ENCODE measurements around the gene C8G. TPM values are rescaled to one million over a fixed set of nuclear protein-coding genes. Genes with fewer than 3 reads are reported as not detected.

Gene C8G
- 1.3 and 1.7 TPM in 2 replicates for total RNA-seq
- long read RNA-seq: 0 reads

- peak; percentile 98 for TF ChIP-seq CTCF (IDR thresholded peaks at IDR 0.05)
- peaks cover 7% of the 10 kb centered on the region for H3K36me3 Mint-ChIP-seq (ENCODE audit: unreplicated experiment)
- H3K4me3 Mint-ChIP-seq (ENCODE audit: unreplicated experiment): peak within 1 kb of the TSS; percentile 72
- peak; percentile 99 for DNase-seq (ENCODE audit: extremely low spot score, unreplicated experiment)
- no peaks in the 10 kb centered on the region for H3K9me3 Mint-ChIP-seq (ENCODE audit: unreplicated experiment)
- no peaks in the 10 kb centered on the region for H3K27me3 Mint-ChIP-seq (ENCODE audit: unreplicated experiment)
- peaks cover 9% of the 10 kb centered on the region for H3K4me1 Mint-ChIP-seq (ENCODE audit: unreplicated experiment)
- H3K27ac Mint-ChIP-seq (ENCODE audit: unreplicated experiment): peak within 1 kb of the TSS; percentile 85
Measured at GRCh38 chr9:136944519-136945332, at the start of gene C8G, which contains the start of gene FBXW5. Gene C8G (plus strand): TSS chr9:136945243. CDS start chr9:136945321, 78 bp downstream. Gene FBXW5 (minus strand): TSS chr9:136944738. CDS start chr9:136944083, 655 bp downstream.

- no peak overlapping the region for H3K4me3 Mint-ChIP-seq (ENCODE audit: unreplicated experiment)
- no peaks in the 10 kb centered on the region for H3K9me3 Mint-ChIP-seq (ENCODE audit: unreplicated experiment)
- TF ChIP-seq CTCF (IDR thresholded peaks at IDR 0.05): no peak
- no peaks in the 10 kb centered on the region for H3K27me3 Mint-ChIP-seq (ENCODE audit: unreplicated experiment)
- peaks cover 6% of the 10 kb centered on the region for H3K4me1 Mint-ChIP-seq (ENCODE audit: unreplicated experiment)
- no peak for DNase-seq (ENCODE audit: extremely low spot score, unreplicated experiment)
- H3K27ac Mint-ChIP-seq (ENCODE audit: unreplicated experiment): no peak overlapping the region
- H3K36me3 Mint-ChIP-seq (ENCODE audit: unreplicated experiment): peaks cover 9% of the 10 kb centered on the region
Measured at GRCh38 chr9:136896027-136896426, 49.0 kb upstream of the C8G start.

- H3K9me3 Mint-ChIP-seq (ENCODE audit: unreplicated experiment): no peaks in the 10 kb centered on the region
- no peak for DNase-seq (ENCODE audit: extremely low spot score, unreplicated experiment)
- TF ChIP-seq CTCF (IDR thresholded peaks at IDR 0.05): no peak
- H3K36me3 Mint-ChIP-seq (ENCODE audit: unreplicated experiment): peaks cover 13% of the 10 kb centered on the region
- H3K27me3 Mint-ChIP-seq (ENCODE audit: unreplicated experiment): no peaks in the 10 kb centered on the region
- no peak overlapping the region for H3K27ac Mint-ChIP-seq (ENCODE audit: unreplicated experiment)
- no peak overlapping the region for H3K4me3 Mint-ChIP-seq (ENCODE audit: unreplicated experiment)
- peaks cover 23% of the 10 kb centered on the region for H3K4me1 Mint-ChIP-seq (ENCODE audit: unreplicated experiment)
Measured at GRCh38 chr9:136898483-136899100, 46.5 kb upstream of the C8G start.

GRCh38 chr9:136899196-136899595 lies 45.8 kb upstream of the C8G start:
- no peak overlapping the region for H3K4me3 Mint-ChIP-seq (ENCODE audit: unreplicated experiment)
- no peak for DNase-seq (ENCODE audit: extremely low spot score, unreplicated experiment)
- no peaks in the 10 kb centered on the region for H3K9me3 Mint-ChIP-seq (ENCODE audit: unreplicated experiment)
- no peak for TF ChIP-seq CTCF (IDR thresholded peaks at IDR 0.05)
- no peak overlapping the region for H3K27ac Mint-ChIP-seq (ENCODE audit: unreplicated experiment)
- peaks cover 23% of the 10 kb centered on the region for H3K4me1 Mint-ChIP-seq (ENCODE audit: unreplicated experiment)
- peaks cover 13% of the 10 kb centered on the region for H3K36me3 Mint-ChIP-seq (ENCODE audit: unreplicated experiment)
- H3K27me3 Mint-ChIP-seq (ENCODE audit: unreplicated experiment): no peaks in the 10 kb centered on the region

- peaks cover 21% of the 10 kb centered on the region for H3K4me1 Mint-ChIP-seq (ENCODE audit: unreplicated experiment)
- DNase-seq (ENCODE audit: extremely low spot score, unreplicated experiment): no peak
- H3K27ac Mint-ChIP-seq (ENCODE audit: unreplicated experiment): no peak overlapping the region
- H3K4me3 Mint-ChIP-seq (ENCODE audit: unreplicated experiment): no peak overlapping the region
- no peaks in the 10 kb centered on the region for H3K27me3 Mint-ChIP-seq (ENCODE audit: unreplicated experiment)
- H3K9me3 Mint-ChIP-seq (ENCODE audit: unreplicated experiment): no peaks in the 10 kb centered on the region
- TF ChIP-seq CTCF (IDR thresholded peaks at IDR 0.05): no peak
- H3K36me3 Mint-ChIP-seq (ENCODE audit: unreplicated experiment): peaks cover 13% of the 10 kb centered on the region
Measured at GRCh38 chr9:136900556-136900955, 44.5 kb upstream of the C8G start.

All from osteocyte (in vitro differentiated cells).